GM12878 (cell line): ENCODE data around the gene FN3K. TPM values are rescaled to one million over a fixed set of nuclear protein-coding genes. Genes with fewer than 3 reads are reported as not detected.

ENCODE experiments used
- ATAC-seq: fragments of 200-7000 bp; cut with Tn5 transposase; 3 replicates; pipeline ENCODE4 v1.9.1; 2020; ENCODE audit warnings: mild to moderate bottlenecking, moderate library complexity
- BruUV-seq: library from RNA; stranded (reverse); fragments of 400-500 nt; replicated peaks from 2 replicates; lab custom pipeline; 2021; lab: Mats Ljungman, UMichigan
- CTCF ChIA-PET: fragments of 300-600 bp; sonication (Branson Sonifier 250); formaldehyde crosslinking; extraction: SDS; loops from one replicate; lab custom pipeline; 2021; ENCODE audit warnings: inconsistent platforms; lab: Yijun Ruan, JAX
- POLR2A ChIA-PET: fragments of 350-600 bp; formaldehyde crosslinking; extraction: SDS; loops from one replicate; lab custom pipeline; 2021; ENCODE audit warnings: inconsistent platforms; lab: Charles Lee
- RAD21 ChIA-PET: fragments of 300-600 bp; sonication (Branson Sonifier 250); formaldehyde crosslinking; loops from one replicate; lab custom pipeline; 2023; ENCODE audit warnings: antibody characterized with exemption; ENCODE audit not compliant: unreplicated experiment; lab: Charles Lee
- SMC1A ChIA-PET: fragments of 300-600 bp; sonication (Branson Sonifier 250); formaldehyde crosslinking; loops from one replicate; lab custom pipeline; 2023; ENCODE audit not compliant: unreplicated experiment, uncharacterized antibody; lab: Charles Lee
- DNase-seq: peaks from one replicate; pipeline ENCODE4 v3.0.0-alpha.2; 2011; ENCODE audit warnings: low read depth, low spot score
- FAIRE-seq: peaks from 3 replicates; lab custom pipeline; 2011; peaks lifted over from hg19 to GRCh38; lab: Jason Lieb, UNC
- H2AFZ ChIP-seq: 2 replicates; pipeline ENCODE4 v1.6.0; 2011; ENCODE audit warnings: low read depth, low read length, control low read depth; ENCODE audit not compliant: control insufficient read depth
- H3K27ac ChIP-seq: 2 replicates; pipeline ENCODE4 v1.5.1; 2011; ENCODE audit warnings: control low read depth; ENCODE audit not compliant: control insufficient read depth, insufficient read depth
- H3K27me3 ChIP-seq, 2 experiments: replicated peaks in 1 of 2; 2 replicates each; pipeline versions ENCODE4 v1.6.0 to v1.6.1; 2011; ENCODE audit warnings: low read length in 1 of 2; ENCODE audit not compliant: control insufficient read depth in 2 of 2, insufficient read depth in 2 of 2
- H3K36me3 ChIP-seq, 2 experiments: 2 replicates each; pipeline ENCODE4 v1.5.1; 2011; ENCODE audit warnings: low read length in 1 of 2; ENCODE audit not compliant: control insufficient read depth in 2 of 2, insufficient read depth in 2 of 2
- H3K4me1 ChIP-seq: 2 replicates; pipeline ENCODE4 v1.6.1; 2011; ENCODE audit warnings: mild to moderate bottlenecking, low read length, moderate library complexity, mixed read lengths; ENCODE audit not compliant: control insufficient read depth, insufficient read depth
- H3K4me2 ChIP-seq: 2 replicates; pipeline ENCODE4 v1.6.0; 2011; ENCODE audit warnings: control low read depth; ENCODE audit not compliant: control insufficient read depth, insufficient read depth
- H3K4me3 ChIP-seq: fragments of 200-600 bp; sonication (generic); 2 replicates; pipeline ENCODE4 v1.5.1; 2016
- H3K79me2 ChIP-seq: 2 replicates; pipeline ENCODE4 v1.6.0; 2011; ENCODE audit warnings: low read length; ENCODE audit not compliant: control insufficient read depth, insufficient read depth
- H3K9ac ChIP-seq: 2 replicates; pipeline ENCODE4 v1.8.0; 2011; ENCODE audit warnings: low read length, control low read depth, mixed read lengths; ENCODE audit not compliant: control insufficient read depth, insufficient read depth
- H3K9me3 ChIP-seq: replicated peaks from 3 replicates; pipeline ENCODE4 v1.5.1; 2011; ENCODE audit warnings: mild to moderate bottlenecking, low read length; ENCODE audit not compliant: control insufficient read depth, insufficient read depth
- H4K20me1 ChIP-seq: 2 replicates; pipeline ENCODE4 v1.6.0; 2011; ENCODE audit not compliant: control insufficient read depth, insufficient read depth
- ASH2L ChIP-seq: fragments of 300-600, 200-600 bp; sonication (generic); IDR thresholded peaks from 2 replicates; pipeline ENCODE4 v1.6.1; 2017; ENCODE audit warnings: low read depth, mild to moderate bottlenecking, borderline replicate concordance
- CREM ChIP-seq: IDR thresholded peaks from 2 replicates; pipeline ENCODE4 v1.6.1; 2014; ENCODE audit warnings: antibody characterized with exemption, low read depth
- FOS ChIP-seq: IDR thresholded peaks from 3 replicates; pipeline ENCODE4 v1.6.1; 2011; ENCODE audit warnings: borderline replicate concordance; ENCODE audit not compliant: insufficient read length; ENCODE audit errors: extremely low read depth
- HDAC6 ChIP-seq: fragments of 200-600 bp; sonication (generic); IDR thresholded peaks from one replicate; pipeline ENCODE4 v1.8.0; 2017; ENCODE audit warnings: antibody characterized with exemption; ENCODE audit not compliant: unreplicated experiment
- HDGF ChIP-seq: fragments of 450-650 bp; IDR thresholded peaks from 2 replicates; pipeline ENCODE4 v1.6.1; 2016; ENCODE audit warnings: antibody characterized with exemption
- IKZF1 ChIP-seq: fragments of 450-650 bp; conservative IDR thresholded peaks from 2 replicates; pipeline ENCODE4 v1.6.1; 2017; ENCODE audit warnings: antibody characterized with exemption, mild to moderate bottlenecking
- KLF5 ChIP-seq: fragments of 450-650 bp; IDR thresholded peaks from 2 replicates; pipeline ENCODE4 v1.6.1; 2014; ENCODE audit warnings: mild to moderate bottlenecking; ENCODE audit not compliant: partially characterized antibody
- NR2C1 ChIP-seq: fragments of 450-650 bp; IDR thresholded peaks from 2 replicates; pipeline ENCODE4 v1.6.1; 2017; ENCODE audit warnings: antibody characterized with exemption, mild to moderate bottlenecking, moderate library complexity
- NR2F1 ChIP-seq: fragments of 450-650 bp; conservative IDR thresholded peaks from 2 replicates; pipeline ENCODE4 v1.6.1; 2017; ENCODE audit warnings: mild to moderate bottlenecking
- NRF1 ChIP-seq: conservative IDR thresholded peaks from 2 replicates; pipeline ENCODE4 v1.6.1; 2011; ENCODE audit warnings: mild to moderate bottlenecking, low read depth, low read length, improper control_type of control experiment
- PRDM15 ChIP-seq: fragments of 450-650 bp; formaldehyde crosslinking; IDR thresholded peaks from 2 replicates; pipeline ENCODE4 v1.4.0; 2020; ENCODE audit warnings: mild to moderate bottlenecking, moderate library complexity
- SIN3A ChIP-seq: IDR thresholded peaks from 2 replicates; pipeline ENCODE4 v1.6.1; 2012; ENCODE audit warnings: low read depth, low read length, improper control_type of control experiment
- SREBF2 ChIP-seq: IDR thresholded peaks from 2 replicates; pipeline ENCODE4 v1.6.1; 2012; ENCODE audit warnings: mild to moderate bottlenecking, low read length
- YY1 ChIP-seq: IDR thresholded peaks from 2 replicates; pipeline ENCODE4 v1.6.1; 2011; ENCODE audit warnings: low read depth, mild to moderate bottlenecking, low read length
- ZNF207 ChIP-seq: fragments of 450-650 bp; IDR thresholded peaks from 2 replicates; pipeline ENCODE4 v1.6.1; 2014; ENCODE audit warnings: antibody characterized with exemption, mild to moderate bottlenecking, borderline replicate concordance
- ZNF687 ChIP-seq: fragments of 450-650 bp; IDR thresholded peaks from 2 replicates; pipeline ENCODE4 v1.6.1; 2017; ENCODE audit warnings: mild to moderate bottlenecking, moderate library complexity
- WGBS: methylation state at CpG from one replicate; pipeline ENCODE4 v1.1.6; 2016; ENCODE audit warnings: low lambda C conversion rate; ENCODE audit not compliant: insufficient replicate concordance, insufficient coverage; ENCODE audit errors: missing lambda C conversion rate; 5-methylcytosine and 5-hydroxymethylcytosine counted together
- in situ Hi-C: fragments of 300-500 bp; cut with MboI; formaldehyde crosslinking; loops from 9 replicates; pipeline ENCODE4 v1.14.3; 2018; ENCODE audit warnings: mixed read lengths
- intact Hi-C: fragments of 100-400 bp; cut with micrococcal nuclease; formaldehyde crosslinking; loops from one replicate; pipeline ENCODE4 v1.14.2; 2022; ENCODE audit not compliant: unreplicated experiment
- polyA plus RNA-seq, 11 experiments: library from polyadenylated mRNA; depleted of rRNA in 4 of 11; unstranded in 6 of 11; stranded (reverse) in 5 of 11; fragments of >200 nt; fragmentation: Nextera tagmentation in 4 of 11; fragmentation: Illumina TruSeq in 1 of 11; extraction: Ambion mirVana in 4 of 11; extraction: Trizol in 1 of 11; gene quantifications; 1 replicate in 1 of 11; 2 replicates in 10 of 11; pipeline versions ENCODE4 v1.2.1 to v1.2.3, GENCODE V29; 2011 to 2016; ENCODE audit warnings: inconsistent platforms in 2 of 11, missing spikeins in 2 of 11, low read depth in 1 of 11
- total RNA-seq, 4 experiments: library from RNA; depleted of rRNA in 3 of 4; stranded (reverse); fragments of >200 nt in 3 of 4; fragmentation: Illumina TruSeq in 1 of 4; extraction: Trizol in 1 of 4; gene quantifications; 2 replicates each; pipeline versions ENCODE4 v1.2.1 to v1.2.3, GENCODE V29; 2013 to 2021

FN3K gene
- total and polyA plus RNA-seq, 10 of the 15 experiments (the other 5 are each of a cell fraction or from before 2014, with no cell fraction given) = 0.08 to 0.51 (median 0.17) TPM; not detected in 7

GRCh38 chr17:82751571-82752370 lies 16.4 kb downstream of the FN3K start, which contains the start of gene TBCD:
Gene TBCD (plus strand): TSS chr17:82752065. CDS start chr17:82752194, 129 bp downstream.
- DNase-seq (peak; percentile 23), FAIRE-seq (no peak)
- H4K20me1 ChIP-seq = no peaks in the 10 kb centered on the region
- TF ChIP-seq NR2C1 (peak; percentile 99), ZNF687 (peak; percentile 30), IKZF1 (peak; percentile 87), KLF5 (no peak), HDGF (no peak), PRDM15 (CRISPR knock-in tag) (no peak), SREBF2 (no peak), YY1 (peak; percentile 61; the same call in 1 of the 2 replicates), CREM (peak; percentile 45; the same call in 1 of the 2 replicates), NRF1 (0 out of 2 replicates have a peak, but pooled peaks have one; percentile 1), ZNF207 (peak; percentile 97), NR2F1 (peak; percentile 96), SIN3A (peak; percentile 54; the same call in 1 of the 2 replicates), ASH2L (peak; percentile 85; the same call in 1 of the 2 replicates), FOS (no peak), HDAC6 (no peak)

More at GRCh38 chr17:82751571-82752370, 16.4 kb downstream of the FN3K start, which contains the start of gene TBCD:
- CTCF ChIA-PET = no interaction called here
- under 1% methylated on average over 61 of the region's 114 CpGs for WGBS
- Histone ChIP-seq H3K27me3 (no peaks in the 10 kb centered on the region), H3K4me1 (0 out of 2 replicates have a peak, but pooled peaks cover 2% of the 10 kb centered on the region), H3K27ac (peak within 1 kb of the TSS; percentile 76), H3K79me2 (peaks cover 16% of the 10 kb centered on the region), H3K9me3 (no peaks in the 10 kb centered on the region; the same call in 2 of the 3 replicates), H3K4me3 (peak within 1 kb of the TSS; percentile 100), H3K9ac (peak within 1 kb of the TSS; percentile 80), H3K4me2 (peak within 1 kb of the TSS; percentile 92), H3K36me3 (no peaks in the 10 kb centered on the region), H2AFZ (peak within 1 kb of the TSS; percentile 96)
- BruUV-seq = no TSS peak
- RAD21 ChIA-PET = no interaction called here
- SMC1A ChIA-PET = no interaction called here
- in situ Hi-C loops = no loop called here
- POLR2A ChIA-PET = no interaction called here
- peak; percentile 89 for ATAC-seq
- intact Hi-C loops = loop anchor here (10.0 kb wide), 1 partner anchor 107 kb away; the partner anchor contains the start of gene WDR45B
